ENCODE measurements around the gene P2RY12.

Gene P2RY12

GRCh38 chr3:151431940-151432339, 47.4 kb upstream of the P2RY12 start (continued):
- TF ChIP-seq ZNF621 (tag by site-specific recombination; IDR thresholded peaks at IDR 0.05) = no peak

- H3K36me3 ChIP-seq (ENCODE audit: control insufficient read depth in 2 of 2, insufficient read depth in 1 of 2, low read length in 2 of 2) = peaks cover 0 to 6% of the 10 kb centered on the region in 2 experiments; a peak in 1 of 3 replicates
- ChIA-PET CTCF (interaction anchor here (0.9 to 1.4 kb wide), 2 partner anchors 263 to 408 kb away, joined by 3 to 4 read pairs; no protein-coding TSS in a partner anchor), POLR2A (no interaction called here)
- H3K27ac ChIP-seq (ENCODE audit: extremely low read depth, low read depth, low read length) = no peak overlapping the region
- TF ChIP-seq OSR2 (tag by site-specific recombination; IDR thresholded peaks at IDR 0.05) (no peak), ZSCAN16 (tag by site-specific recombination; IDR thresholded peaks at IDR 0.05) (no peak), ZNF121 (tag by site-specific recombination; IDR thresholded peaks at IDR 0.05) (no peak), GFI1B (tag by site-specific recombination; IDR thresholded peaks at IDR 0.05) (no peak), KLF16 (tag by site-specific recombination; IDR thresholded peaks at IDR 0.05) (no peak), MYNN (tag by site-specific recombination; IDR thresholded peaks at IDR 0.05; ENCODE audit: borderline replicate concordance) (no peak), ZNF335 (tag by site-specific recombination; conservative IDR thresholded peaks at IDR 0.05) (no peak), ZNF776 (tag by site-specific recombination; IDR thresholded peaks at IDR 0.05; ENCODE audit: borderline replicate concordance) (no peak), ZNF449 (tag by site-specific recombination; IDR thresholded peaks at IDR 0.05) (no peak), ZNF514 (tag by site-specific recombination; IDR thresholded peaks at IDR 0.05) (no peak), EGR2 (tag by site-specific recombination; IDR thresholded peaks at IDR 0.05; ENCODE audit: low read depth) (no peak), GLIS1 (tag by site-specific recombination; IDR thresholded peaks at IDR 0.05) (no peak), ZNF621 (tag by site-specific recombination; IDR thresholded peaks at IDR 0.05) (no peak), ZNF10 (tag by site-specific recombination; IDR thresholded peaks at IDR 0.05) (no peak), ZNF518A (tag by site-specific recombination; conservative IDR thresholded peaks at IDR 0.05; ENCODE audit: low read depth) (no peak), MEIS1 (CRISPR knock-in tag; IDR thresholded peaks at IDR 0.05; ENCODE audit: borderline replicate concordance) (no peak), ZNF146 (tag by site-specific recombination; IDR thresholded peaks at IDR 0.05) (no peak), ZNF692 (tag by site-specific recombination; IDR thresholded peaks at IDR 0.05) (no peak), ZNF112 (tag by site-specific recombination; IDR thresholded peaks at IDR 0.05) (no peak)
- no peaks in the 10 kb centered on the region for H3K9me3 ChIP-seq (ENCODE audit: control insufficient read depth, insufficient read depth, low read depth, low read length)
- no peaks in the 10 kb centered on the region for H3K4me1 ChIP-seq (ENCODE audit: control insufficient read depth, insufficient read depth, low read length)
- no peak overlapping the region for H3K4me3 ChIP-seq (ENCODE audit: low read depth, low read length)
These were observed 46.4 kb upstream of the P2RY12 start for GRCh38 chr3:151430821-151431484.

All from HEK293 (cell line).